OCI-LY7 (cell line): ENCODE results near the gene SMCP. TPM values are rescaled to one million over a fixed set of nuclear protein-coding genes. Genes with fewer than 3 reads are reported as not detected.

Source experiments
- BruUV-seq: library from RNA; stranded (reverse); fragments of 400-500 nt; replicated peaks from 2 replicates; lab custom pipeline; 2021; lab: Mats Ljungman, UMichigan
- CTCF ChIA-PET: fragments of 300-600 bp; sonication (Branson Sonifier 250); formaldehyde crosslinking; loops from one replicate; lab custom pipeline; 2022; ENCODE audit warnings: antibody characterized with exemption; ENCODE audit not compliant: unreplicated experiment; lab: Charles Lee
- POLR2A ChIA-PET: fragments of 300-600 bp; sonication (Branson Sonifier 250); formaldehyde crosslinking; loops from one replicate; lab custom pipeline; 2022; ENCODE audit warnings: antibody characterized with exemption; lab: Charles Lee
- DNase-seq: peaks from one replicate; pipeline ENCODE4 v3.0.0-alpha.2; 2015; ENCODE audit warnings: low spot score
- H2AFZ ChIP-seq: fragments of 200-600 bp; sonication (generic), shearing (Covaris generic); 2 replicates; pipeline ENCODE4 v1.6.1; 2014; ENCODE audit warnings: mild to moderate bottlenecking, antibody characterized with exemption, low read length, moderate library complexity
- H3K27ac ChIP-seq: fragments of 200-600 bp; sonication (generic); 2 replicates; pipeline ENCODE4 v1.5.1; 2014; ENCODE audit warnings: mixed run types, low read depth, mild to moderate bottlenecking, moderate library complexity, low read length, inconsistent platforms; ENCODE audit not compliant: poor library complexity, severe bottlenecking
- H3K36me3 ChIP-seq: fragments of 200-600 bp; sonication (generic); 2 replicates; pipeline ENCODE4 v1.6.1; 2014; ENCODE audit warnings: mild to moderate bottlenecking, antibody characterized with exemption, low read length, moderate library complexity, mixed read lengths; ENCODE audit not compliant: insufficient read depth
- H3K4me1 ChIP-seq: fragments of 200-600 bp; sonication (generic); 2 replicates; pipeline ENCODE4 v1.5.1; 2014; ENCODE audit warnings: mild to moderate bottlenecking, low read length; ENCODE audit not compliant: insufficient read depth, poor library complexity, severe bottlenecking
- H3K4me2 ChIP-seq: fragments of 200-600 bp; sonication (generic); 2 replicates; pipeline ENCODE4 v1.6.1; 2014; ENCODE audit warnings: mild to moderate bottlenecking, low read length
- H3K4me3 ChIP-seq: fragments of 200-600 bp; sonication (generic); 2 replicates; pipeline ENCODE4 v1.5.1; 2014; ENCODE audit warnings: mild to moderate bottlenecking, low read depth, low read length; ENCODE audit not compliant: poor library complexity, severe bottlenecking
- H3K79me2 ChIP-seq: fragments of 200-600 bp; sonication (generic); 2 replicates; pipeline ENCODE4 v1.6.1; 2016; ENCODE audit warnings: low read depth, mild to moderate bottlenecking, low read length, moderate library complexity, mixed read lengths; ENCODE audit not compliant: insufficient read depth
- H3K9me2 ChIP-seq: fragments of 200-600 bp; sonication (generic); 2 replicates; pipeline ENCODE4 v1.6.1; 2016; ENCODE audit warnings: mild to moderate bottlenecking, low read length, mixed read lengths; ENCODE audit not compliant: insufficient read depth
- H3K9me3 ChIP-seq: fragments of 200-600 bp; sonication (generic); 2 replicates; pipeline ENCODE4 v1.6.1; 2014; ENCODE audit warnings: mild to moderate bottlenecking, mixed run types, low read length, mixed read lengths
- H4K20me1 ChIP-seq: fragments of 200-600 bp; sonication (generic); 2 replicates; pipeline ENCODE4 v1.6.1; 2014; ENCODE audit warnings: mild to moderate bottlenecking, antibody characterized with exemption, low read length, moderate library complexity, mixed read lengths; ENCODE audit not compliant: insufficient read depth
- EZH2phosphoT487 ChIP-seq: fragments of 200-600 bp; sonication (generic); IDR thresholded peaks from 2 replicates; pipeline ENCODE4 v1.6.1; 2018; ENCODE audit warnings: low read depth, borderline replicate concordance, mild to moderate bottlenecking, mixed run types, antibody characterized with exemption, low read length, moderate library complexity, mixed read lengths
- intact Hi-C: fragments of 100-400 bp; cut with micrococcal nuclease; formaldehyde crosslinking; loops from one replicate; pipeline ENCODE4 v1.10.0; 2022; ENCODE audit not compliant: unreplicated experiment
- total RNA-seq, 2 experiments: library from RNA; depleted of rRNA in 1 of 2; stranded (reverse); fragments of >200 nt in 1 of 2; shearing (Covaris generic) in 1 of 2; gene quantifications; 2 replicates each; pipeline ENCODE4 v1.2.3, GENCODE V29; 2014 to 2022
- TF ChIP-seq, protein P1 (sequence below): fragments of 200-600 bp; sonication (generic); conservative IDR thresholded peaks from 2 replicates; pipeline ENCODE4 v1.5.1; 2014; ENCODE audit warnings: mild to moderate bottlenecking, antibody characterized with exemption, low read length, moderate library complexity, mixed read lengths

SMCP gene
- total RNA-seq, 2 experiments from 2014 or later: not detected

DNA sequence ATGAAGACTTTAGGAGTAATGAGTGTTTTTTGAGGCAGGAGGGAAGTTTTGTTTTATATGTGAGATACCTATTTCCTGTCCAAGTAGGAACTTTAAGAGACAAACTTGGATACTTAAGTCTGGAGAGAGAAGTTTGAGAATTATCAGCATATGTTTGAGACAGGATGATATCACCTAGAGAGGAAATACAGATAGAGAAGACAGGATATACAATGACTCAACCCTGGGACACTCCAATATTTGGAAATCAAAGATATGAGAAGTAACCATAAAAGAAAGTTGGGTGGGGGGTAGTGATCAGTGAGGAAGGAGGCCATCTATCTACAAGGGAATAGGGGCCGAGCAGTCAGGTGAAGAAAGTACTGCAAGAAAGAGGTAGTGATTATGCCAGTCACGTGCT, 11.8 kb upstream of the SMCP start:
- POLR2A ChIA-PET: no interaction called here
- BruUV-seq: no TSS peak
- H3K9me2 ChIP-seq: no peaks in the 10 kb centered on the region
- TF ChIP-seq EZH2phosphoT487: no peak
- TF ChIP-seq, protein P1, sequence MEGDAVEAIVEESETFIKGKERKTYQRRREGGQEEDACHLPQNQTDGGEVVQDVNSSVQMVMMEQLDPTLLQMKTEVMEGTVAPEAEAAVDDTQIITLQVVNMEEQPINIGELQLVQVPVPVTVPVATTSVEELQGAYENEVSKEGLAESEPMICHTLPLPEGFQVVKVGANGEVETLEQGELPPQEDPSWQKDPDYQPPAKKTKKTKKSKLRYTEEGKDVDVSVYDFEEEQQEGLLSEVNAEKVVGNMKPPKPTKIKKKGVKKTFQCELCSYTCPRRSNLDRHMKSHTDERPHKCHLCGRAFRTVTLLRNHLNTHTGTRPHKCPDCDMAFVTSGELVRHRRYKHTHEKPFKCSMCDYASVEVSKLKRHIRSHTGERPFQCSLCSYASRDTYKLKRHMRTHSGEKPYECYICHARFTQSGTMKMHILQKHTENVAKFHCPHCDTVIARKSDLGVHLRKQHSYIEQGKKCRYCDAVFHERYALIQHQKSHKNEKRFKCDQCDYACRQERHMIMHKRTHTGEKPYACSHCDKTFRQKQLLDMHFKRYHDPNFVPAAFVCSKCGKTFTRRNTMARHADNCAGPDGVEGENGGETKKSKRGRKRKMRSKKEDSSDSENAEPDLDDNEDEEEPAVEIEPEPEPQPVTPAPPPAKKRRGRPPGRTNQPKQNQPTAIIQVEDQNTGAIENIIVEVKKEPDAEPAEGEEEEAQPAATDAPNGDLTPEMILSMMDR: no peak
- H3K27ac ChIP-seq: no peak overlapping the region
- no peaks in the 10 kb centered on the region for H3K4me1 ChIP-seq
- intact Hi-C loops: no loop called here
- no peak overlapping the region for H2AFZ ChIP-seq
- CTCF ChIA-PET: no interaction called here
- H3K4me2 ChIP-seq: no peak overlapping the region
- no peaks in the 10 kb centered on the region for H4K20me1 ChIP-seq
- no peak overlapping the region for H3K4me3 ChIP-seq
- H3K9me3 ChIP-seq: no peaks in the 10 kb centered on the region
- H3K79me2 ChIP-seq: no peaks in the 10 kb centered on the region
- no peaks in the 10 kb centered on the region for H3K36me3 ChIP-seq
- no peak for DNase-seq

DNA sequence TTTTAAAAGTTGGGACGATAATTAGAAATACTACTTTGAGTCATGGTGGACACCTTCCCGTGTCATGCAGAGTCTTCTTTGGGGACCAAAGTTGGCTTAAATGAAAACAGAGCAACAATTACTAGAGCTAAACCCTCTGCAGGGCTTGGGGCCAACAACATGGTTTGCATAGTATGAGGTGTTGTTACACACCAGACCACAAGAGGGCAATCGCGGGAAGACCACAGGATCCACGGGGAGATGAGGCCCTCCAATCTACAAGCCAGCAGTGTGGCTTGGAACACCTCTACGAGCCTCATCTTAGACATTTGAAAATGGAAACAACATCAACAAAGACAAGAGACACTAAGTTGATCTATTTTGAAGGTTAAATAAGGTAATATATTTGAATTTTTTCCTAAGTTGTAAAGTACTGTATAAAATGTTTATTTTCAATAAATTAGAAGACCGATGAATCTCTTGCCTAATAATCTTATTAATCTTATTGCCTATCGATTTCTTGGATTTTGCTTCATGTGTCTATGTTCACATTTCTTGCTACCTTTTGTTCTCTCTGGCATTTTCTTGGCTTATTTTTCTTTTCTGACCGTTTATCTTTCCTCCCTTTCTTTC, 8.2 kb upstream of the SMCP start:
- BruUV-seq: no TSS peak
- H3K4me1 ChIP-seq: no peaks in the 10 kb centered on the region
- H3K4me2 ChIP-seq: no peak overlapping the region
- no peak overlapping the region for H3K27ac ChIP-seq
- H3K9me2 ChIP-seq: no peaks in the 10 kb centered on the region
- peak; percentile 64 for DNase-seq
- no peaks in the 10 kb centered on the region for H3K79me2 ChIP-seq
- intact Hi-C loops: no loop called here
- TF ChIP-seq, protein P1: peak; percentile 88
- no peak for TF ChIP-seq EZH2phosphoT487
- H3K36me3 ChIP-seq: no peaks in the 10 kb centered on the region
- H3K4me3 ChIP-seq: no peak overlapping the region
- H3K9me3 ChIP-seq: no peaks in the 10 kb centered on the region
- H2AFZ ChIP-seq: no peak overlapping the region
- ChIA-PET CTCF (no interaction called here), POLR2A (interaction anchor here (1.1 kb wide), 1 partner anchor 368 kb away, joined by 3 read pairs; no protein-coding TSS in a partner anchor)
- no peaks in the 10 kb centered on the region for H4K20me1 ChIP-seq
